Endothelial cell of umbilical vein (primary cell): ENCODE measurements around the gene PTPRE. TPM values are rescaled to one million over a fixed set of nuclear protein-coding genes. Genes with fewer than 3 reads are reported as not detected.

Source experiments
- BruUV-seq: library from RNA; stranded (reverse); fragments of 400-500 nt; replicated peaks from 2 replicates; lab custom pipeline; 2021; lab: Mats Ljungman, UMichigan
- CTCF ChIA-PET: fragments of 300-600, 350-600 bp; sonication (Branson Sonifier 250); formaldehyde crosslinking; loops from one replicate; lab custom pipeline; 2021; ENCODE audit warnings: antibody characterized with exemption, inconsistent platforms; lab: Charles Lee
- POLR2A ChIA-PET: fragments of 300-600, 350-600 bp; sonication (Branson Sonifier 250); formaldehyde crosslinking; loops from one replicate; lab custom pipeline; 2021; ENCODE audit warnings: antibody characterized with exemption, inconsistent platforms; lab: Charles Lee
- DNase-seq: peaks from one replicate; pipeline ENCODE4 v3.0.0-alpha.2; 2011; ENCODE audit warnings: low read depth, low spot score
- FAIRE-seq: peaks from 2 replicates; lab custom pipeline; 2011; peaks lifted over from hg19 to GRCh38; lab: Jason Lieb, UNC
- H2AFZ ChIP-seq: 2 replicates; pipeline ENCODE4 v1.6.0; 2012; ENCODE audit warnings: low read depth, low read length, control low read depth, inconsistent platforms
- H3K27ac ChIP-seq: 2 replicates; pipeline ENCODE4 v1.5.1; 2011; ENCODE audit warnings: low read depth, mild to moderate bottlenecking, control low read depth, low read length, moderate library complexity; ENCODE audit not compliant: insufficient read depth
- H3K27me3 ChIP-seq, 2 experiments: 2 replicates each; pipeline versions ENCODE4 v1.6.0 to v1.6.1; 2011; ENCODE audit warnings: low read length in 2 of 2, mixed read lengths in 1 of 2; ENCODE audit not compliant: control insufficient read depth in 2 of 2, insufficient read depth in 2 of 2
- H3K36me3 ChIP-seq, 2 experiments: 2 replicates in 1 of 2; 3 replicates in 1 of 2; pipeline ENCODE4 v1.5.1; 2011; ENCODE audit warnings: low read length in 2 of 2, mild to moderate bottlenecking in 1 of 2, moderate library complexity in 1 of 2; ENCODE audit not compliant: control insufficient read depth in 2 of 2, insufficient read depth in 2 of 2; ENCODE audit errors: extremely low read depth in 1 of 2
- H3K4me1 ChIP-seq: 3 replicates; pipeline ENCODE4 v1.5.1; 2011; ENCODE audit warnings: mild to moderate bottlenecking, low read length; ENCODE audit not compliant: control insufficient read depth, insufficient read depth; ENCODE audit errors: extremely low read depth
- H3K4me2 ChIP-seq: 2 replicates; pipeline ENCODE4 v1.6.1; 2011; ENCODE audit warnings: low read length, control low read depth, mixed read lengths; ENCODE audit not compliant: insufficient read depth
- H3K4me3 ChIP-seq, 3 experiments: fragments of 200-600 bp in 1 of 3; sonication (generic), shearing (Covaris generic) in 1 of 3; replicated peaks in 1 of 3; 2 replicates each; pipeline ENCODE4 v1.5.1; 2011 to 2016; ENCODE audit warnings: control low read depth in 3 of 3, low read length in 3 of 3, mild to moderate bottlenecking in 2 of 3, inconsistent platforms in 1 of 3, low read depth in 1 of 3, moderate library complexity in 1 of 3; ENCODE audit not compliant: insufficient read depth in 1 of 3
- H3K79me2 ChIP-seq: 2 replicates; pipeline ENCODE4 v1.6.0; 2012; ENCODE audit warnings: low read length, inconsistent platforms; ENCODE audit not compliant: control insufficient read depth, insufficient read depth
- H3K9ac ChIP-seq: replicated peaks from 2 replicates; pipeline ENCODE3; 2011; ENCODE audit warnings: low read length, control low read depth; ENCODE audit not compliant: insufficient read depth; ENCODE audit errors: extremely low read depth
- H3K9me1 ChIP-seq: replicated peaks from 3 replicates; pipeline ENCODE4 v1.6.0; 2011; ENCODE audit warnings: mild to moderate bottlenecking, low read length; ENCODE audit not compliant: control insufficient read depth, insufficient read depth; ENCODE audit errors: extremely low read depth
- H3K9me3 ChIP-seq: replicated peaks from 2 replicates; pipeline ENCODE4 v1.5.1; 2012; ENCODE audit warnings: low read length, inconsistent platforms; ENCODE audit not compliant: control insufficient read depth, insufficient read depth
- H4K20me1 ChIP-seq: replicated peaks from 2 replicates; pipeline ENCODE3; 2011; ENCODE audit warnings: mild to moderate bottlenecking, low read length; ENCODE audit not compliant: control insufficient read depth, insufficient read depth; ENCODE audit errors: extremely low read depth
- EZH2 ChIP-seq: IDR thresholded peaks from 2 replicates; pipeline ENCODE4 v1.6.1; 2012; ENCODE audit warnings: borderline replicate concordance, low read depth, mild to moderate bottlenecking, moderate library complexity, low read length, inconsistent platforms; ENCODE audit not compliant: severe bottlenecking
- FOS ChIP-seq: IDR thresholded peaks from 2 replicates; pipeline ENCODE4 v1.6.1; 2011; ENCODE audit warnings: mild to moderate bottlenecking, low read length, moderate library complexity, borderline replicate concordance; ENCODE audit not compliant: insufficient read depth
- GATA2 ChIP-seq: IDR thresholded peaks from 2 replicates; pipeline ENCODE4 v1.7.0; 2011; ENCODE audit warnings: low read depth, mild to moderate bottlenecking, moderate library complexity, mixed read lengths, low read length; ENCODE audit not compliant: insufficient read length, insufficient read depth
- JUN ChIP-seq: IDR thresholded peaks from 2 replicates; pipeline ENCODE4 v1.6.1; 2011; ENCODE audit warnings: borderline replicate concordance, low read depth; ENCODE audit not compliant: insufficient read length, insufficient read depth
- MAX ChIP-seq: IDR thresholded peaks from 2 replicates; pipeline ENCODE4 v1.6.1; 2011; ENCODE audit not compliant: insufficient read depth, insufficient read length
- MYC ChIP-seq: IDR thresholded peaks from one replicate; pipeline ENCODE4 v1.6.1; 2011; ENCODE audit warnings: mild to moderate bottlenecking, low read depth, low read length
- POLR2A ChIP-seq: IDR thresholded peaks from 2 replicates; pipeline ENCODE4 v1.6.1; 2012; ENCODE audit warnings: low read depth, mild to moderate bottlenecking, control low read depth, low read length
- POLR2AphosphoS5 ChIP-seq: IDR thresholded peaks from 2 replicates; pipeline ENCODE4 v1.6.1; 2012; ENCODE audit warnings: low read depth, mild to moderate bottlenecking, control low read depth, low read length, moderate library complexity; ENCODE audit not compliant: insufficient read depth
- dilution Hi-C: fragments of 300-500 bp; cut with MboI; formaldehyde crosslinking; loops from one replicate; pipeline ENCODE4 v1.15.0; 2019; ENCODE audit warnings: low sequenced_read_pairs; ENCODE audit not compliant: extremely low pct_ligation_motif_present
- intact Hi-C: fragments of 100-400 bp; cut with micrococcal nuclease; formaldehyde crosslinking; loops from one replicate; pipeline ENCODE4 v1.10.0; 2022
- polyA plus RNA-seq, 4 experiments: library from polyadenylated mRNA; depleted of rRNA in 3 of 4; stranded (reverse) in 3 of 4; unstranded in 1 of 4; fragments of >200 nt; gene quantifications; 2 replicates each; pipeline versions ENCODE4 v1.2.1 to v1.2.3, GENCODE V29; 2011 to 2012; ENCODE audit warnings: missing spikeins in 1 of 4
- total RNA-seq: library from RNA; stranded (reverse); gene quantifications from 2 replicates; pipeline ENCODE4 v1.2.3, GENCODE V29; 2021
- TF ChIP-seq, protein P1 (sequence below), 2 donors: IDR thresholded peaks; 1 replicate in 1 of 2; 2 replicates in 1 of 2; pipeline ENCODE4 v1.5.1; 2011; ENCODE audit warnings: low read length in 2 of 2, mild to moderate bottlenecking in 2 of 2, moderate library complexity in 2 of 2, control low read depth in 1 of 2, inconsistent platforms in 1 of 2, low read depth in 1 of 2; ENCODE audit not compliant: insufficient read depth in 1 of 2; ENCODE audit errors: extremely low read depth in 1 of 2

PTPRE gene
- total and polyA plus RNA-seq, 2 donors (not counting 3 experiments of a cell fraction or from before 2014, with no cell fraction given): 37.3 to 116 TPM

GRCh38 chr10:127904311-127905000 is 2.4 kb upstream of the PTPRE start:
- no peak overlapping the region for H2AFZ ChIP-seq
- no peak for TF ChIP-seq POLR2A
- TF ChIP-seq EZH2: no peak
- no peak for TF ChIP-seq JUN
- no peak for TF ChIP-seq POLR2AphosphoS5
- TF ChIP-seq FOS: no peak
- TF ChIP-seq MYC: no peak
- TF ChIP-seq, protein P1, sequence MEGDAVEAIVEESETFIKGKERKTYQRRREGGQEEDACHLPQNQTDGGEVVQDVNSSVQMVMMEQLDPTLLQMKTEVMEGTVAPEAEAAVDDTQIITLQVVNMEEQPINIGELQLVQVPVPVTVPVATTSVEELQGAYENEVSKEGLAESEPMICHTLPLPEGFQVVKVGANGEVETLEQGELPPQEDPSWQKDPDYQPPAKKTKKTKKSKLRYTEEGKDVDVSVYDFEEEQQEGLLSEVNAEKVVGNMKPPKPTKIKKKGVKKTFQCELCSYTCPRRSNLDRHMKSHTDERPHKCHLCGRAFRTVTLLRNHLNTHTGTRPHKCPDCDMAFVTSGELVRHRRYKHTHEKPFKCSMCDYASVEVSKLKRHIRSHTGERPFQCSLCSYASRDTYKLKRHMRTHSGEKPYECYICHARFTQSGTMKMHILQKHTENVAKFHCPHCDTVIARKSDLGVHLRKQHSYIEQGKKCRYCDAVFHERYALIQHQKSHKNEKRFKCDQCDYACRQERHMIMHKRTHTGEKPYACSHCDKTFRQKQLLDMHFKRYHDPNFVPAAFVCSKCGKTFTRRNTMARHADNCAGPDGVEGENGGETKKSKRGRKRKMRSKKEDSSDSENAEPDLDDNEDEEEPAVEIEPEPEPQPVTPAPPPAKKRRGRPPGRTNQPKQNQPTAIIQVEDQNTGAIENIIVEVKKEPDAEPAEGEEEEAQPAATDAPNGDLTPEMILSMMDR (IDR thresholded peaks at IDR 0.05; ENCODE audit: extremely low read depth in 1 of 2, insufficient read depth in 1 of 2, low read depth in 1 of 2, low read length in 2 of 2): no peak
- no peak for TF ChIP-seq MAX
- no peak for TF ChIP-seq GATA2
- H3K9me1 ChIP-seq: no peaks in the 10 kb centered on the region
- dilution Hi-C loops (no loop called here), intact Hi-C loops (no loop called here)
- POLR2A ChIA-PET: interaction anchor here (0.9 kb wide), 1 partner anchor 17 kb away, joined by 5 read pairs; no protein-coding TSS in a partner anchor
- H3K4me1 ChIP-seq: peaks cover 20% of the 10 kb centered on the region
- no peak overlapping the region for H3K27ac ChIP-seq
- H3K27me3 ChIP-seq: no peaks in the 10 kb centered on the region
- CTCF ChIA-PET: interaction anchor here (1.0 to 5.5 kb wide), 7 partner anchors 18 to 189 kb away, joined by 3 to 425 read pairs (median 21); no protein-coding TSS in a partner anchor
- H4K20me1 ChIP-seq: no peaks in the 10 kb centered on the region
- DNase-seq: no peak
- no peak overlapping the region for H3K4me3 ChIP-seq
- no peaks in the 10 kb centered on the region for H3K9me3 ChIP-seq
- BruUV-seq: no TSS peak
- no peak overlapping the region for H3K9ac ChIP-seq
- H3K36me3 ChIP-seq: no peaks in the 10 kb centered on the region
- no peak overlapping the region for H3K4me2 ChIP-seq
- FAIRE-seq: no peak
- peaks cover 9% of the 10 kb centered on the region for H3K79me2 ChIP-seq
